ENCODE measurements around the gene EMID1.

EMID1 gene

GRCh38 chr22:29205594-29206371 lies at the start of gene EMID1:
TSS of gene EMID1 (plus strand) at chr22:29205896. CDS start at chr22:29206039, 143 bp downstream.
- no peak for DNase-seq (ENCODE audit: low read depth)

- DNase-seq (ENCODE audit: low read depth), result no peak
Observed at GRCh38 chr22:29155966-29156365, 49.7 kb upstream of the EMID1 start.

DNA sequence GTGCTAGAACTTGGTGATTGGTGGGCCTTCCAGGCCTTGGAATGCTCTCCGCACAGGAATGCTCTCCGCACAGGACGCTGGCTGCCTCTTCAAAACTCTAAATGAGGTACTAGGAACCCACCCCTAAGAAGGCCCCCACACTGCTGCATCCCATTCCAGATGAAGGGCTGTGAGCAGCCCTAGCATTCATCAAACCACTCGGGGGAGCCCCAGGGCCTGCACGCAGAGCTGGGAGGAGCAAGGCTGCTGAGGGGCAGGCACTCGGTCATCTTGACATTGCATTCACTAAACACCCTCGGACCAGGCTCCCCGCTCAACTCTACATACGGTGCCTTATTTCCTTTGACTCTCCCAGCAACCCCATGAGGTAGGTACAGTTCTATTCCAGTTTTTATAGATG lies 49.2 kb upstream of the EMID1 start:
- DNase-seq (ENCODE audit: low read depth), result no peak

DNA sequence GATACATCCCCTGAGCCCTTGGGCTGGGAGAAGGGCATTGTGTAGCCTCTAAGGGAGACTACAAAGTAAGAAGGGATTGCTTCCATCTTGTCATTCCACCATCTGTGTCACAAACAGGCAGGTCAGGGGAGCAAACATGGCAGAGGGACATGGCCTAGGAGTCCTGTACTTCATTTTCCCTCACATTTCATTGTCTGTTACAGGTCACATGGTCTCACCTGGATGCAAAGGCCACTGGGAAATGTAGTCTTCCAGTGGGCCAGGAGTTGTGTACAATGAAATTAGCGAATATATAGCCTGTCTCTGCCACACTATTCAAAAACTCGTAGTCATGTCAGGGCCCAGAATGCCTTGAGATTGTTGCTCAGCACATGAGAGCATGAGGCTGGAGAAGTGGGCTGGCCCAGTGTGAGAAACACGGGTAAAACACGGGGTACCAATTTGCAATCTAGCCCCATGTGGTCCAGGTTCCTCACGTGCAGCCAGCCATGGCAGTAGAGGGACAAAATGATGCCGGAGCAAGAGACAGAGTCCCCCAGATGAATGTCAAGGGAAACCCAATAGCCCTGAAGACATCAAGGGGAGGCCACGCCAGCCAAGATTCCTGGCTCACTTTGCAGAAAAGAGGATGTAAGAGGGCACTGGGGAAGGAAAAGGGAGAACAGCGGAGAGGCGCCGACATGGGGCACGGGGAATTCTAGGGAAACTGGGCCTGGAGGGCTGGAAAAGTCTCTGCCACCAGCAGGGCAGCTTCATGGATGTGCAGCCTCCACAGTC lies 47.7 kb upstream of the EMID1 start:
- no peak for DNase-seq (ENCODE audit: low read depth)

GRCh38 chr22:29158546-29158945 lies 47.1 kb upstream of the EMID1 start:
- DNase-seq (ENCODE audit: low read depth), result no peak

DNA sequence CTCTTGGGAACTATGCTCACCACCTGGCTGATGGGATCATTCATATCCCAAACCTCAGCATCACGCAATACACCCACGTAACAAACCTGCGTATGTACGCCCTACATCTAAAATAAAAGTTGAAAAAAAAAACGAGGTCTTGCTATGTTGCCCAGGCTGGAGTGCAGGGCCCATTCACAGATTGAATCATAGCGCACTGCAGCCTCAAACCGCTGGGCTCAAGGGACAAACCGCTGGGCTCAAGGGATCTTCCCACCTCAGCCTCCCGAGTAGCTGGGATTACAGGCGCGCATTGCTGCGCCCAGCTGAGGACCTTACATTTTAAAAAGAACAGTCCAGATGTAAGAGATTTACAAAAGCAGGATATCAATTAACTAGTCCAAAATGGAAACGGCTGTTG lies 41.9 kb upstream of the EMID1 start:
- no peak for DNase-seq (ENCODE audit: low read depth)

- DNase-seq (ENCODE audit: low read depth), result no peak
Observed at GRCh38 chr22:29165321-29166060, 40.2 kb upstream of the EMID1 start.

GRCh38 chr22:29166180-29166579 lies 39.5 kb upstream of the EMID1 start:
- no peak for DNase-seq (ENCODE audit: low read depth)

DNA sequence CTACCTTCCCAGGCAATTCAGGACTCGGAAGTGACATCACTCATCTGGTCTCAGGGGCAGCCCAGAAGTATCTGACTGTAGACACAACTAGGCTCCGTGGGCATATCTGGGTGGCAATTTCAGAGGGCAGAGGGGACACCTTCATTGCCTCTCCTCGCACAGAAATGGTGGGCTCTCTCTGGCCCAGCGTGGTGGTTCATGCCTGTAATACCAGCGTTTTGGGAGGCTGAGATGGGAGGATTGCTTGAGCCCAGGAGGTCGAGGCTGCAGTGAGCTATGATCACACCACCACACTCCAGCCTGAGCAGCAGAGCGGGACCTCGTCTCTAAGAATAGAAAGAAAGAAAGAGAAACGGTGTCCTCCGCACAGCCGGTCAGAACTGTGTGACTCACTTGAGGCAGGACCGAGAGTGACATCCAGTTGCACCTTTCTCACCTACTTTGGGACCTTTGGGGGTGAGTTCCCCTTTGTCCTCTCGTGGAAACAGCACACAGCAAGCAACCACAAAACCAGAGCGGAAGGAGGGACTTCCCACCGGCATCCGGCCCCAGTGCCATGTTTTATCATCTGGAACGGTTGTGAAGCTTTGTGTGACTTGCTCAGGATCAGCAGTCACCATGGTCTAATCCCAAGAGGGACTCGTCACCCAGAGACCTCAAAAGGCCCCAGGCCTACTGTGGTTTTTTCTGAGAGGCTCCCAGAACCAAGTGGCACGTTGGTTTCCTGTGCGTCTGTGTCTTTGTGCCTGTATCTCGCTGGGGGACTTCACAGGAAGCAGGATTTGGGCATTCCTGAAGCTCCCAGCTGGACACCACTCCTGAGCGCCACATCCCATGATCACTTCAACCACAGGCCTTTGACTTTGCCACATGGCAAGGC lies 38.4 kb upstream of the EMID1 start:
- DNase-seq (ENCODE audit: low read depth), result no peak

- no peak for DNase-seq (ENCODE audit: low read depth)
Observed at GRCh38 chr22:29171721-29172120, 34.0 kb upstream of the EMID1 start.

GRCh38 chr22:29172216-29172615 lies 33.5 kb upstream of the EMID1 start:
- no peak for DNase-seq (ENCODE audit: low read depth)

DNA sequence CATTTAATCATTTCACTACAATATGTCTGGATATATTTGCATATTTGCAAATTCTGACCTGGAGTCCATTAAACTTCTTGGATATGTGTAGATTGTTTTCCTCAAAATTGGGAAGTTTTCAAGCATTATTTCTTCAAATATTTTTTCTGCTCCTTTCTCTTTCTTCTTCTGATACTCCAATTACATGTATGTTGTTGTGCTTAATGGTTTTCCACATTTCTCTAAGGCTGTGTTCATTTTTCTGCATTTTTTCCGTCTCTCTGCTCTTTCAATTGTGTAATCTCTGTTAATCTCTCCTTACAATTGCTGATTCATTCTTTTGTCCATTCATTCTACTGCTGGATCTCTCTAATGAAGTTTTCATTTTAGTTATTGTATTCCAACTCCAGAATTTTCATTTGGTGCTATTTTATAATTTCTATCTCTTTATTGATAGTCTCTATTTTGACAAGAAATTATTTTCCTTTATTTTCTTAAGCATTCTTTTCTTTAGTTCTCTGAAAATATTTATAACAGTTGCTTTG lies 30.3 kb upstream of the EMID1 start:
- no peak for DNase-seq (ENCODE audit: low read depth)

DNA sequence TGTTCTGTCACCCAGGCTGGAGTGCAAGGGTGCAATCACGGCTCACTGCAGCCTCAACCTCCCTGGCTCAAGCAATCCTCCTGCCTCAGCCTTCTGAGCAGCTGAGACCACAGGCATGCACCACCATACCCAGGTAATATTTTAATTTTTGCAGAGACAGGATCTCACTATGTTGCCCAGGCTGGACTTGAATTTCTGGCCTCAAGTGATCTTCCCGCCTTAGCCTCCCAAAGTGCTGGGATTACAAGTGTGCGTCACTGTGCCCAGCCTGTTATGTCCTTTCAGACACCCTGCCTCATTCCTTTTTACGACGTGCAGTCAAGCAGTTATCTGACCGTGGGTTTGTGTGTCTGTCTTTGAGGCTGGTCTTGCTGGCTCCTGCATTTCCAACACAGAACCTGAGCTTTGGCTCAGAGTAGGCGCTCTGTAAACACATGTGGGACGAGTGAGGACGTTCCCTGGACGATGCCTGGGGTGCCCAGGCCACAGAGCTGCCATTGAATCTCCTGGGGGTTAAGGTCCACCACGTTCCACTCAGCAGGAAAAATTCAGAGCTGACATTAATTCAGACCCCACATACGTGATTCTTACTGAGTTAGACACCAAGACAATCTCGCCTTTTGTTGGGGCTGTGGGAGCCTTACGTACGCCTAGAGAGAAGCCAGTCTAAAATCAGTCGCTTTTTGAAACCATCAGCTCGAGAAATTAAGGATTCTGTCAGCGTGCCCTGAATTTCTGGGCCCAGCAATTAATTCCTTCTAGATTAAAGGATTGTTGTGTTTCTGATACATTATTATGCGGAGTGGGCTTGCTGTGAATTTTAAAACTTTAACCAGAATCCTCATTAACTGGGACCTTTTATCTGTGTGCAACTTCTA lies 21.5 kb upstream of the EMID1 start:
- DNase-seq (ENCODE audit: low read depth), result no peak

DNA sequence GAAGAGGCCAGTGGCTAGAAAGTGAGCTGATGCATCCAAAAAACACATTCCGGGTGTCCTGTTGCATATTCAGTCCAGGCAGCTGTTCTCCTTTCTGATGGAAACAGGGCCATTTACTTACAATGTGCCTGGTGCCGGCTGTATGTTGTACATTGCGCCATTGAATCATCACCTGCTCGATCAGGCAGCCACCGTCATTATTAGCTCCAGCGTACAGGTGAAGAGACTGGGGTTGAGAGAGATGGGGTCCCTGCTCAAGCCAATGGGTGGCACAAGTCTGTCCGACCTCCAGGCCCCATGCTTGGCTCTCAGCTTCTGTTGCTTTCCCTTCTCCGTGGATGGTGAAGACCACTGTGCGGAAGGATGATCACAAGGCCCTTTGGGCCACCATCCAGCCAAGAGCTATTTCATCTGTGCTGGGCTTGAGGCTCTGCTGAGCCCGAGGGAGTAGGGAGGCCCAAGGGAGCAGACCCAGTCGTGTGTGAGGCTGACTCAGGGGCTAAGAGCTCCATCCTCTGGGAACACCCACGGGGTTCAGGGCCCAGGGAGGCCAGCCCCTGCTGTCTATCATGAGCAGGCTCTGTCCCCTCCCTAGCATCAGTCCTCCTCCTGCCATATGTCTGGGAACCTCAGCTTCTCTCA lies 20.7 kb upstream of the EMID1 start:
- DNase-seq (ENCODE audit: low read depth), result no peak

DNA sequence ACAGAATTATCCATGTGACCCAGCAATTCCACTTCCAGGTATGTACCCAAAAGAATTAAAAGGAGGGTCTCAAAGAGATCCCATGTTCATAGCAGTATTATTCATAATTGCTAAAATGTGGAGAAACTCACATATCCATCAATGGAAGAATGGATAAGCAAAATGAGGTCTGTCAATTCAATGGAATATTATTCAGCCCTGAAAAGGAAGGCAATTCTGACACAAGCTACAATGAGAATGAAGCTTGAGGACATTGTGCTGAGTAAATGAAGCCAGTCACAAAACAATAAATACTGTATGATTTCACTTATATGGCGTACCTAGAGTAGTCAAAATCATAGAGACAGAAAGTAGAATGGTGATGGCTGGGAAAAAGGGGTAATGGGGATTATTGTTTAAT lies 19.4 kb upstream of the EMID1 start:
- no peak for DNase-seq (ENCODE audit: low read depth)

GRCh38 chr22:29187831-29188230 lies 17.9 kb upstream of the EMID1 start:
- DNase-seq (ENCODE audit: low read depth), result no peak

- DNase-seq (ENCODE audit: low read depth), result no peak
Observed at GRCh38 chr22:29190051-29190450, 15.6 kb upstream of the EMID1 start.

DNA sequence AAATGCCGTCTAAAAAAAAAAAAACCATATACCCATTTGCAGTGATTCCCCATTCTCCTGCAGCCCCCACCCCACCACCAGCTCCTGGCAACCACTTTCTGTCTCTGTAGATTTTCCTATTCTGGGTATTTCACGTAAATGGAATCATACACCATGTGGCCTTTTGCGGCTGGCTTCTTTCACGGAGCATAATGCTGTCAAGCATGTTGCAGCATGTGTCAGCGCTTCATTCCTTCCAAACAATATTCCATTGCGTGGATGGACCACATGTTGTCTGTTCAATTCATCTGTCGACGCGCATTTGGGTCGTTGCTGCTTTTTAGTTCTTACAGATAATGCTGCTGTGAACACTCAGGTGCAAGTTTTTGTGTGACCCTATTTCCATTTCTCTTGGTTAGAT lies 14.8 kb upstream of the EMID1 start:
- DNase-seq (ENCODE audit: low read depth), result no peak

- DNase-seq (ENCODE audit: low read depth), result no peak
Observed at GRCh38 chr22:29193021-29193420, 12.7 kb upstream of the EMID1 start.

DNA sequence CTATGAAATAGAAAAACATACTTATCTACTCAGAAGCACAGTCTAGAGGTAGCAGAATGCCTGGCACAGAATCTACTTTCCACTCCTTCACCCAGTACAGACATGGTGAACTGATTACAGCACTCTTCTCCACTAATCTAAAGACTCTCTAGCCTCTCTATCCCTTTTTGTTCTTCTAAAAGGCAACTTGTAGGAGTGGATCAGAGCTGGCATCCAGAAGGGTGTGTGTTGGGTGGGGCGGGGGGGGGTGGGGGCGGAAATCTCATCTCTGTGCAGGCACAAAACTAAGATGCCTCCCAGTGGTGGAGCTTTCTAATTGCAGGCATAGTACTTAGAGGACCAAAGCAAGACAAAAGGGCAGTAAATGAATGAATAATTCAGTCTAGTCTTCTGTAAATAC lies 11.5 kb upstream of the EMID1 start:
- DNase-seq (ENCODE audit: low read depth), result no peak
